ENCODE measurements around the gene SMARCA2.

- no peak for TF ChIP-seq FOXM1 (IDR thresholded peaks at IDR 0.05; ENCODE audit: borderline replicate concordance)
- TF ChIP-seq TARDBP (IDR thresholded peaks at IDR 0.05): no peak
- TF ChIP-seq FOXK2 (IDR thresholded peaks at IDR 0.05): no peak
- no peak for TF ChIP-seq ARNT (IDR thresholded peaks at IDR 0.05)
- TF ChIP-seq NFRKB (IDR thresholded peaks at IDR 0.05): no peak
- TF ChIP-seq HDGF (IDR thresholded peaks at IDR 0.05; ENCODE audit: borderline replicate concordance): no peak
- no peak for TF ChIP-seq ELF4 (IDR thresholded peaks at IDR 0.05)
- no peak for TF ChIP-seq SUZ12 (IDR thresholded peaks at IDR 0.05)
- no peak for TF ChIP-seq FOXA1 (IDR thresholded peaks at IDR 0.05)
- no peak for TF ChIP-seq CTBP1 (IDR thresholded peaks at IDR 0.05; ENCODE audit: borderline replicate concordance)
Observed at GRCh38 chr9:2174911-2175310, 159.8 kb downstream of the SMARCA2 start.

All from HEK293T (cell line).